Measurements from ENCODE around the gene PFKL. TPM values are rescaled to one million over a fixed set of nuclear protein-coding genes. Genes with fewer than 3 reads are reported as not detected.

PFKL gene
- total RNA-seq, 5 donors from 2014 or later (not counting 1 experiment from before 2014, with no cell fraction given): 125 to 200 (median 162) TPM

DNA sequence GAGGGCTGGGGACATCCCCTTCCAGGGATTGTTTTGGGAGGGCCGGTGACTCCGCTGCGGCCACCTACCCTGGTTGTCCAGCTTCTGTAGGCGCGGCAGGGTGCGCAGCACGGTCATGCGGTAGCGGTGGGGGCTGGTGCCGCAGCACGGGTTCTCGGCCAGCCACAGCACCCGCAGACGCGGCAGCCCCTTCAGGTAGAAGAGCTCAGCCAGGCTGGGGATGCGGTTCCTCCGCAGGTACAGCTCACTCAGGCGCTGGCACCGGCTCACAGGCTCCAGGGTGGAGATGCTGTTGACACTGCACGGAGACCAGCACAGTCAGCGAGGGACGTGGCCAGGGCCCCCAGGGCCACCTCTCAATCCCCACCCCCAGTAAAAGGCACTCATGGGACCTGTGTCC is 33.1 kb downstream of the PFKL start:
- ChIA-PET POLR2A (no interaction called here), CTCF (no interaction called here)
- 98% methylated on average over 19 of the region's 22 CpGs for WGBS (ENCODE audit: insufficient coverage)
- Histone ChIP-seq H3K9me3 (no peaks in the 10 kb centered on the region), H3K27ac (ENCODE audit: low read length) (no peak overlapping the region), H3K27me3 (replicated peaks in 1 of 2; ENCODE audit: control insufficient read depth in 2 of 2, extremely low read depth in 1 of 2, insufficient read depth in 2 of 2, low read length in 1 of 2) (no peaks in the 10 kb centered on the region), H3K4me3 (ENCODE audit: control insufficient read depth in 1 of 2, extremely low read depth in 1 of 2, low read length in 1 of 2) (no peak overlapping the region), H3K4me1 (ENCODE audit: control insufficient read depth in 1 of 2, extremely low read depth in 1 of 2, insufficient read depth in 2 of 2, low read length in 2 of 2) (peaks cover 0 to 5% of the 10 kb centered on the region in 2 experiments), H3K36me3 (ENCODE audit: control insufficient read depth in 2 of 2, extremely low read depth in 1 of 2, insufficient read depth in 1 of 2, low read length in 1 of 2) (peaks cover 5 to 24% of the 10 kb centered on the region in 2 donors)
- Mint-ChIP-seq H3K36me3 (peaks cover 9% of the 10 kb centered on the region), H3K27me3 (no peaks in the 10 kb centered on the region), H3K9me3 (no peaks in the 10 kb centered on the region), H3K27ac (no peak overlapping the region), H3K4me3 (no peak overlapping the region), H3K4me1 (peaks cover 4 to 7% (median 6%) of the 10 kb centered on the region in 3 donors)
- ATAC-seq (replicated peaks in 1 of 4) (no peak), DNase-seq (no peak)

DNA sequence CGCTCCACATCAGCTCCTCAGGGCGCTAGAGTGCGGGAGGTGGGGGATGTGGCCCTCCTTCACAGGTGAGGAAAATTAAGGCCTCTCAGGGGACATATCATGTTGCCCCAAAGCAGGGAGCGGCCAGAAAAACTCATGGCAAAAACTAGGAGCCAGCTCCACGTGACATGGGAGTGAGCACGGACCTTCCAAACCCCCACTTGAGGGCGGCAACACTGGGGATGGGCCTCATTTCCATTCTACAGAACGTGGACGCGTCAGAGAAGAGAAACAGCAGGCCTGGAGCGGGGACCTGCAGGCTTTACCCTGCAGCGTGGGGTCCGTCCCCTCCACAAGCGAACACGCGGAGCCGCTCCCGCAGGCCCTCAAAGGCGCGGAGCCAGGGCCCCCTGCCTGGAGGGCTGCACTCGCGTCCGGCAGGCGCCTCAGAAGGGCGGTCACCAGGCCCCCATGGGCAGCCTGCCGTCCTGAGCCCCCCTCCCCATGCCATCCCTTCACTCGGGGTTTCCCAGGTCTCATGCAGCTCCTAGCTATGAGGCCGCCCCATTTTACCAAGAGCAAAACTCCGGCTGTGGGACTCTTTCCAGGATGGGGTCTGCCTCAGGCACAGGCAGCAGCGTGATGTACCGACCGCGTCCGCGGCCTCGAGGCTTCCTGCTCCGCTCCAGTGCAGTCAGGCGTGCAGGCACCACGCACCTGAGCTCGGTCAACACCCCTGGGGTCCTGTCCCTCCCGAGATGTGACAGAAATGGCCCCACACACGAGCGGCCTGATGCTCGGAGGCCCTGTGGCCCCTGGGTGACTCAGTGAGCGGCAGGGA is 33.9 kb downstream of the PFKL start:
- no peaks in the 10 kb centered on the region for H3K27me3 Mint-ChIP-seq
- ChIA-PET POLR2A (interaction anchor here in 1 of 2 donors (0.6 kb wide), 1 partner anchor 60 kb away, joined by 4 read pairs; no protein-coding TSS in a partner anchor), CTCF (interaction anchor here in 1 of 2 donors (0.6 kb wide), 1 partner anchor 29 kb away, joined by 3 read pairs; no protein-coding TSS in a partner anchor)
- DNase-seq (no peak), ATAC-seq (replicated peaks in 1 of 4) (no peak)
- Histone ChIP-seq H3K4me3 (ENCODE audit: control insufficient read depth in 1 of 2, extremely low read depth in 1 of 2, low read length in 1 of 2) (no peak overlapping the region), H3K27me3 (replicated peaks in 1 of 2; ENCODE audit: control insufficient read depth in 2 of 2, extremely low read depth in 1 of 2, insufficient read depth in 2 of 2, low read length in 1 of 2) (no peaks in the 10 kb centered on the region), H3K4me1 (ENCODE audit: control insufficient read depth in 1 of 2, extremely low read depth in 1 of 2, insufficient read depth in 2 of 2, low read length in 2 of 2) (peaks cover 0 to 11% of the 10 kb centered on the region in 2 experiments), H3K27ac (ENCODE audit: low read length) (no peak overlapping the region), H3K36me3 (ENCODE audit: control insufficient read depth in 2 of 2, extremely low read depth in 1 of 2, insufficient read depth in 1 of 2, low read length in 1 of 2) (peaks cover 5 to 24% of the 10 kb centered on the region in 2 donors), H3K9me3 (no peaks in the 10 kb centered on the region)
- H3K27ac Mint-ChIP-seq: no peak overlapping the region
- 88% methylated on average over 41 of the region's 45 CpGs for WGBS (ENCODE audit: insufficient coverage)
- no peaks in the 10 kb centered on the region for H3K9me3 Mint-ChIP-seq
- no peak overlapping the region for H3K4me3 Mint-ChIP-seq
- H3K36me3 Mint-ChIP-seq: peaks cover 9% of the 10 kb centered on the region
- peaks cover 4 to 8% (median 8%) of the 10 kb centered on the region in 3 donors for H3K4me1 Mint-ChIP-seq

GRCh38 chr21:44334329-44335030 is 34.6 kb downstream of the PFKL start:
- Histone ChIP-seq H3K9me3 (no peaks in the 10 kb centered on the region), H3K27me3 (replicated peaks in 1 of 2; ENCODE audit: control insufficient read depth in 2 of 2, extremely low read depth in 1 of 2, insufficient read depth in 2 of 2, low read length in 1 of 2) (no peaks in the 10 kb centered on the region), H3K36me3 (ENCODE audit: control insufficient read depth in 2 of 2, extremely low read depth in 1 of 2, insufficient read depth in 1 of 2, low read length in 1 of 2) (peaks cover 5 to 24% of the 10 kb centered on the region in 2 donors), H3K27ac (ENCODE audit: low read length) (no peak overlapping the region), H3K4me3 (ENCODE audit: control insufficient read depth in 1 of 2, extremely low read depth in 1 of 2, low read length in 1 of 2) (no peak overlapping the region), H3K4me1 (ENCODE audit: control insufficient read depth in 1 of 2, extremely low read depth in 1 of 2, insufficient read depth in 2 of 2, low read length in 2 of 2) (peaks cover 0 to 12% of the 10 kb centered on the region in 2 experiments)
- Mint-ChIP-seq H3K36me3 (peaks cover 9% of the 10 kb centered on the region), H3K9me3 (no peaks in the 10 kb centered on the region), H3K27ac (no peak overlapping the region), H3K4me3 (no peak overlapping the region), H3K4me1 (peaks cover 7 to 10% (median 10%) of the 10 kb centered on the region in 3 donors), H3K27me3 (no peaks in the 10 kb centered on the region)
- ATAC-seq (replicated peaks in 1 of 4): no peak
- DNase-seq: no peak
- ChIA-PET POLR2A (no interaction called here), CTCF (interaction anchor here in 1 of 2 donors (0.5 kb wide), 1 partner anchor 582 kb away, joined by 3 read pairs; no protein-coding TSS in a partner anchor)
- WGBS (ENCODE audit: insufficient coverage): 84% methylated on average over 11 of the region's 26 CpGs

GRCh38 chr21:44335266-44336059 is 35.6 kb downstream of the PFKL start:
- POLR2A ChIA-PET: no interaction called here
- H3K9me3 ChIP-seq: no peaks in the 10 kb centered on the region
- peaks cover 5 to 24% of the 10 kb centered on the region in 2 donors for H3K36me3 ChIP-seq (ENCODE audit: control insufficient read depth in 2 of 2, extremely low read depth in 1 of 2, insufficient read depth in 1 of 2, low read length in 1 of 2)
- Mint-ChIP-seq H3K27me3 (no peaks in the 10 kb centered on the region), H3K9me3 (no peaks in the 10 kb centered on the region), H3K4me1 (peaks cover 15 to 20% (median 20%) of the 10 kb centered on the region in 3 donors), H3K27ac (no peak overlapping the region), H3K36me3 (peaks cover 9% of the 10 kb centered on the region), H3K4me3 (no peak overlapping the region)
- DNase-seq (no peak), ATAC-seq (replicated peaks in 1 of 4) (no peak)
- H3K4me1 ChIP-seq (ENCODE audit: control insufficient read depth in 1 of 2, extremely low read depth in 1 of 2, insufficient read depth in 2 of 2, low read length in 2 of 2): peaks cover 7 to 22% of the 10 kb centered on the region in 2 experiments
- CTCF ChIA-PET: no interaction called here
- no peak overlapping the region for H3K27ac ChIP-seq (ENCODE audit: low read length)
- no peak overlapping the region for H3K4me3 ChIP-seq (ENCODE audit: control insufficient read depth in 1 of 2, extremely low read depth in 1 of 2, low read length in 1 of 2)
- WGBS (ENCODE audit: insufficient coverage): 97% methylated on average over 14 of the region's 24 CpGs
- H3K27me3 ChIP-seq (replicated peaks in 1 of 2; ENCODE audit: control insufficient read depth in 2 of 2, extremely low read depth in 1 of 2, insufficient read depth in 2 of 2, low read length in 1 of 2): no peaks in the 10 kb centered on the region

DNA sequence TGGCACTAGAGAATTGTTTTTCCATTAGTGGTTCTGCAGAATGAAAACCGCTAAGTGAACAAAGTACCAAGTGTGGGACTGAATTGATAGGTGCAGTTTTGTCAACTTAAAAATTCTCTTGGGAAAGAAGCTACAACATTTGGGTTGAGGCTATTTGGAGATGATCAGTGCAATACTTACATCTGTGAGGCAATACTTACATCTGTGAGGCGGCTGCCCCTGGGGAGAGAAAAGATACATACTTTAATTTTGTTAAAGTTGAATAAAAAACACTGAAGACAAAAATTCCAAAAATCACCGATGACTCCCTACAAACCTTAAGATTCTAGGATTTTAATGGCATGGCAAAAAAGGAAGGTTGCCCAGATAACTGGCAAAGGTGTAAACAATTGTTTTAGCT is 37.6 kb downstream of the PFKL start:
- no peak overlapping the region for H3K4me3 ChIP-seq (ENCODE audit: control insufficient read depth in 1 of 2, extremely low read depth in 1 of 2, low read length in 1 of 2)
- Mint-ChIP-seq H3K4me3 (peak overlapping the region; percentile 45 to 72 (median 65)), H3K4me1 (peaks cover 22 to 26% (median 25%) of the 10 kb centered on the region in 3 donors), H3K36me3 (peaks cover 5% of the 10 kb centered on the region), H3K9me3 (no peaks in the 10 kb centered on the region), H3K27ac (peak overlapping the region; percentile 83 to 89), H3K27me3 (no peaks in the 10 kb centered on the region)
- ATAC-seq (replicated peaks in 1 of 4) (no peak), DNase-seq (no peak)
- ChIA-PET POLR2A (no interaction called here), CTCF (interaction anchor here in 1 of 2 donors (0.9 kb wide), 1 partner anchor 40 kb away, joined by 3 read pairs; no protein-coding TSS in a partner anchor)
- peaks cover 3 to 19% of the 10 kb centered on the region in 2 donors for H3K36me3 ChIP-seq (ENCODE audit: control insufficient read depth in 2 of 2, extremely low read depth in 1 of 2, insufficient read depth in 1 of 2, low read length in 1 of 2)
- no peaks in the 10 kb centered on the region for H3K27me3 ChIP-seq (replicated peaks in 1 of 2; ENCODE audit: control insufficient read depth in 2 of 2, extremely low read depth in 1 of 2, insufficient read depth in 2 of 2, low read length in 1 of 2)
- WGBS (ENCODE audit: insufficient coverage): 57% methylated on average over 1 of the region's 3 CpGs
- H3K27ac ChIP-seq (ENCODE audit: low read length): no peak overlapping the region
- no peaks in the 10 kb centered on the region for H3K9me3 ChIP-seq
- H3K4me1 ChIP-seq (ENCODE audit: control insufficient read depth in 1 of 2, extremely low read depth in 1 of 2, insufficient read depth in 2 of 2, low read length in 2 of 2): peaks cover 7 to 22% of the 10 kb centered on the region in 2 experiments
